Measurements from ENCODE around the gene OR7G2. TPM values are rescaled to one million over a fixed set of nuclear protein-coding genes. Genes with fewer than 3 reads are reported as not detected.

The OR7G2 gene
- total RNA-seq, result not detected in 2 replicates

DNA sequence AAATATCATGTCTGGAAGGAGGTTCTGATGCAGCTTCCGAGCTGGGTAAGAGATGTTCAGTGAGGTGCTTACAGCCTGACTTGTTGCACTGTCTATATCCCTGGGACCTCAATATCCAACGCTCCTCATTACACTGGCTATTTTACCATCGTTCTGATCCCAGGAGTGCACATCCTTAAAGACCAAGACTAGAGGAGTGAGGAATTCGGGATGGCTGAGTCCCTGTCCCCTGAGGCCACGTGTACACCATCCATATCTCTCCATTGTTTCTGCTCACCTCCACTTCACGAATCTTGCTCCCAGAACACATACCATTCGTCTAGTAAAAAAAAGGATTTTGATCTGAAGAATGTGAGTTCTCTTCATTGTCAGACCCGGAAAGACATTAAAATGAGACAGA, at the start of gene OR7G2:
Gene OR7G2, minus strand, starts transcription at position 101 of the 400 bp plus-strand sequence. CDS start 4,232 bp downstream, outside the sequence.

DNA sequence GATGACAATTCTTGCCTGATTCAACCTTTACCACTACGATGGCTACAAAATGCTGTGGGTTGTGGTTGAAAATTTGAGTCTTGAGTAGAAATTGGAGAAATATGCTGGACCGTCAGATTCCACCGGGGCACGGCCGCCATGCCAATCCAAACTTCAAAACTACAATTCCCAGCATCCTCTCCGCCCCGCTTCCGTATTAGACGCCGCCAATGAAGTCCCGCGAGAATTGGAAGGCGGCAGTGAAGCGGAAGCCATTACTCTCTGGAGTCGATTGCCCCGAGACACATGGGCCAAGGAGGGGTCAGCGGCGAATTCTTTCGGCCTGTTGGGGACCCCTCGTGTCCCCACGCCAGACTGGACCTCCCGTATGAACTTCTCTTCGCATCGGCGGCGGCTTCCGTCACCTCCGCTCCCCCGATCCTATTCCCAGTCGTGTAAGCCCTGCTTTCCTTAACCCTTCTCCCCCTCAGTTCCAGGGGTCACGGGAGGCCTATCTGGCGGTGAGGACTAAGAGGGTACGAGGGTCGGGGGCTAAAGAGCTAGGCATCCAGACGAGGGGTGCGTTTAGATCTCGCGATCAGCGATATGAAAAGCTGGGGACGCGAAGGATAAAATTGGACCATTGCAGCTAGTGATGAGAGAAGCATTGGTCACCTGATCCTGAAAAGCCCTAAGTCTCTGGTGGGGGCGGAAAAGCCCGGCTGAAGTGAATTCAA, 33.0 kb upstream of the OR7G2 start, which contains the start of gene ZNF317:
Gene ZNF317, plus strand, starts transcription at position 239 of the 716 bp plus-strand sequence. CDS start 15,620 bp downstream, outside the sequence.

GRCh38 chr19:9126900-9127405, 19.7 kb upstream of the OR7G2 start, which contains the start of gene OR7G3:
Gene OR7G3, minus strand, starts transcription at chr19:9126950. Its CDS starts 0 bp downstream, at chr19:9126950.

DNA sequence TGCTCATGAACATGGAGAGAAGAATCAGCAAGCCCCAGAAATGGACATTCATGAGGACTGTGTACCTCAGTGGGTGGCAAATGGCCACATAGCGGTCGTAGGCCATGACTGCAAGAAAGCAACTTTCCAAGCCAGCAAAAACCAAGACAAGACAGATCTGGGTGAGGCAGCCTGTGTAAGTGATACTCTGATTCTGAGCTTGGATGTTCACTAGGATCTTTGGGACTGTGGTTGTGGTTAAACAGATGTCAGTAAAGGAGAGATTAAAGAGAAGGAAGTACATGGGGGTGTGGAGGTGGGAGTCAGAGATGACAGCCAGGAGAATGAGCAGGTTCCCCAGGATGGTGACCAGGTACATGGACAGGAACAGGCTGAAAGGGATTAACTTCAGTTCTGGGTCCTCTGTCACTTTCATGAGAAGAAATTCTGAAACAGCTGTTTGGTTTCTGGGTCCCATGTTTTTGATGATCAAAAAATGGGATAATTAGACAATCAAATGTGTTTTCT, 8.1 kb upstream of the OR7G2 start, which contains the start of gene OR7G1:
Gene OR7G1, minus strand, starts transcription at position 457 of the 507 bp plus-strand sequence. Its CDS starts 0 bp downstream, at position 457.

GRCh38 chr19:9086761-9087160, 20.5 kb downstream of the OR7G2 start, which contains the start of gene OR1M1:
Gene OR1M1, plus strand, starts transcription at chr19:9087061. Its CDS starts 6,184 bp downstream, at chr19:9093245.

Other genes with a start within 250 kb of the OR7G2 start
- not detected in 2 replicates for gene MUC16, start 97.1 kb downstream of the OR7G2 start, total RNA-seq
- gene OR1M1, start 20.4 kb downstream of the OR7G2 start, total RNA-seq, result not detected in 2 replicates
- gene OR7G1, start 8.3 kb upstream of the OR7G2 start, total RNA-seq, result not detected in 2 replicates
- not detected in 2 replicates for gene OR7G3, start 19.5 kb upstream of the OR7G2 start, total RNA-seq
- 8.0 and 13.4 TPM in 2 replicates for gene ZNF317, start 32.9 kb upstream of the OR7G2 start, total RNA-seq
- not detected in 2 replicates for gene OR7D2, start 71.5 kb upstream of the OR7G2 start, total RNA-seq
- not detected in 2 replicates for gene OR7D4, start 112.1 kb upstream of the OR7G2 start, total RNA-seq
- not detected in 2 replicates for gene OR7E24, start 143.5 kb upstream of the OR7G2 start, total RNA-seq
- gene ZNF699, start 202.4 kb upstream of the OR7G2 start, total RNA-seq, result 6.6 and 8.6 TPM in 2 replicates
- gene ZNF559, start 216.7 kb upstream of the OR7G2 start, total RNA-seq, result 4.4 and 5.9 TPM in 2 replicates

Data from bronchus fibroblast of lung (primary cell).